ENCODE measurements around the gene SPEM1. TPM values are rescaled to one million over a fixed set of nuclear protein-coding genes. Genes with fewer than 3 reads are reported as not detected.

The SPEM1 gene
- total and polyA plus RNA-seq, 2 donors (not counting 1 experiment from before 2014, with no cell fraction given): not detected

GRCh38 chr17:7441266-7441665 lies 21.1 kb downstream of the SPEM1 start:
- Histone ChIP-seq H3K79me2 (ENCODE audit: control insufficient read depth, insufficient read depth, low read length) (peaks cover 24% of the 10 kb centered on the region), H4K20me1 (ENCODE audit: control insufficient read depth, insufficient read depth, low read length, poor library complexity, severe bottlenecking) (peaks cover 46% of the 10 kb centered on the region), H3K27me3 (replicated peaks in 1 of 4; ENCODE audit: control extremely low read depth in 1 of 4, control insufficient read depth in 3 of 4, insufficient read depth in 4 of 4, low read length in 3 of 4) (peaks cover 0 to 83% (median 54%) of the 10 kb centered on the region in 4 experiments), H3K4me3 (ENCODE audit: control extremely low read depth in 1 of 5, extremely low read depth in 1 of 5, insufficient read depth in 1 of 5, low read depth in 2 of 5, low read length in 4 of 5) (no peak overlapping the region), H3K9ac (ENCODE audit: low read length) (no peak overlapping the region), H3K4me1 (ENCODE audit: control insufficient read depth in 2 of 2, insufficient read depth in 2 of 2, low read length in 2 of 2) (peaks cover 63 to 65% of the 10 kb centered on the region in 2 donors), H3K4me2 (replicated peaks; ENCODE audit: low read depth, low read length, poor library complexity, severe bottlenecking) (no peak overlapping the region), H3K9me3 (ENCODE audit: control extremely low read depth in 1 of 3, control insufficient read depth in 2 of 3, insufficient read depth in 1 of 3, low read length in 2 of 3) (peaks cover 0 to 43% (median 0%) of the 10 kb centered on the region in 3 donors), H3K36me3 (replicated peaks in 1 of 2; ENCODE audit: control extremely low read depth in 1 of 2, control insufficient read depth in 1 of 2, extremely low read depth in 1 of 2, insufficient read depth in 2 of 2, low read length in 1 of 2) (no peaks in the 10 kb centered on the region), H3K27ac (ENCODE audit: low read length in 2 of 2) (no peak overlapping the region), H2AFZ (ENCODE audit: insufficient read depth, low read depth, low read length, poor library complexity, severe bottlenecking) (no peak overlapping the region)
- ChIA-PET POLR2A (interaction anchor here (0.6 to 1.8 kb wide), 6 partner anchors 32 to 134 kb away, joined by 3 to 10 read pairs (median 8); partner anchors contain the start of genes POLR2A and ZBTB4), CTCF (interaction anchor here (0.6 to 3.6 kb wide), 6 partner anchors 12 to 246 kb away, joined by 3 to 15 read pairs (median 4); partner anchors contain the start of genes SPEM3 and TP53)
- Mint-ChIP-seq H3K9me3 (ENCODE audit: insufficient read depth) (no peaks in the 10 kb centered on the region), H3K27me3 (peaks cover 70% of the 10 kb centered on the region), H3K27ac (no peak overlapping the region), H3K4me3 (no peak overlapping the region), H3K4me1 (peaks cover 52% of the 10 kb centered on the region)
- intact Hi-C loops (cut with micrococcal nuclease): no loop called here
- ATAC-seq (ENCODE audit: low read depth) (no peak), DNase-seq (no peak)
- TF ChIP-seq EZH2 (IDR thresholded peaks at IDR 0.05; ENCODE audit: borderline replicate concordance, insufficient read depth, low read depth, low read length, poor library complexity, severe bottlenecking) (no peak), CTCF (IDR thresholded peaks at IDR 0.05) (no peak)
- no CpG with 5 or more reads among the region's 7 CpGs for WGBS (ENCODE audit: insufficient coverage)

GRCh38 chr17:7442142-7442541 lies 22.0 kb downstream of the SPEM1 start:
- no peak for DNase-seq
- Histone ChIP-seq H3K4me2 (replicated peaks; ENCODE audit: low read depth, low read length, poor library complexity, severe bottlenecking) (no peak overlapping the region), H2AFZ (ENCODE audit: insufficient read depth, low read depth, low read length, poor library complexity, severe bottlenecking) (no peak overlapping the region), H3K27ac (ENCODE audit: low read length in 2 of 2) (no peak overlapping the region), H3K9ac (ENCODE audit: low read length) (no peak overlapping the region), H4K20me1 (ENCODE audit: control insufficient read depth, insufficient read depth, low read length, poor library complexity, severe bottlenecking) (peaks cover 37% of the 10 kb centered on the region), H3K79me2 (ENCODE audit: control insufficient read depth, insufficient read depth, low read length) (peaks cover 19% of the 10 kb centered on the region), H3K4me3 (ENCODE audit: control extremely low read depth in 1 of 5, extremely low read depth in 1 of 5, insufficient read depth in 1 of 5, low read depth in 2 of 5, low read length in 4 of 5) (no peak overlapping the region), H3K36me3 (replicated peaks in 1 of 2; ENCODE audit: control extremely low read depth in 1 of 2, control insufficient read depth in 1 of 2, extremely low read depth in 1 of 2, insufficient read depth in 2 of 2, low read length in 1 of 2) (no peaks in the 10 kb centered on the region), H3K9me3 (ENCODE audit: control extremely low read depth in 1 of 3, control insufficient read depth in 2 of 3, insufficient read depth in 1 of 3, low read length in 2 of 3) (peaks cover 0 to 38% (median 0%) of the 10 kb centered on the region in 3 donors), H3K4me1 (ENCODE audit: control insufficient read depth in 2 of 2, insufficient read depth in 2 of 2, low read length in 2 of 2) (peaks cover 60 to 67% of the 10 kb centered on the region in 2 donors), H3K27me3 (replicated peaks in 1 of 4; ENCODE audit: control extremely low read depth in 1 of 4, control insufficient read depth in 3 of 4, insufficient read depth in 4 of 4, low read length in 3 of 4) (peaks cover 0 to 92% (median 62%) of the 10 kb centered on the region in 4 experiments)
- H3K27ac Mint-ChIP-seq: no peak overlapping the region
- no peak for ATAC-seq (ENCODE audit: low read depth)
- no peak overlapping the region for H3K4me3 Mint-ChIP-seq
- peaks cover 48% of the 10 kb centered on the region for H3K4me1 Mint-ChIP-seq
- ChIA-PET CTCF (interaction anchor here (1.2 to 3.6 kb wide), 3 partner anchors 12 to 118 kb away, joined by 4 to 15 read pairs (median 5); no protein-coding TSS in a partner anchor), POLR2A (interaction anchor here (0.7 kb wide), 1 partner anchor 42 kb away, joined by 3 read pairs; the partner anchor contains the start of gene POLR2A)
- 100% methylated on average over 2 of the region's 2 CpGs for WGBS (ENCODE audit: insufficient coverage)
- TF ChIP-seq CTCF (IDR thresholded peaks at IDR 0.05) (no peak), EZH2 (IDR thresholded peaks at IDR 0.05; ENCODE audit: borderline replicate concordance, insufficient read depth, low read depth, low read length, poor library complexity, severe bottlenecking) (no peak)
- H3K27me3 Mint-ChIP-seq: peaks cover 73% of the 10 kb centered on the region
- intact Hi-C loops (cut with micrococcal nuclease): no loop called here
- no peaks in the 10 kb centered on the region for H3K9me3 Mint-ChIP-seq (ENCODE audit: insufficient read depth)

All from B cell (primary cell).